GM19193 (cell line): ENCODE results near the gene DACT1.

Source experiments
- POLR2A ChIP-seq: IDR thresholded peaks from 4 replicates; pipeline ENCODE4 v1.6.1; 2011; ENCODE audit not compliant: insufficient read depth, insufficient read length; ENCODE audit errors: extremely low read depth

DACT1 gene

DNA sequence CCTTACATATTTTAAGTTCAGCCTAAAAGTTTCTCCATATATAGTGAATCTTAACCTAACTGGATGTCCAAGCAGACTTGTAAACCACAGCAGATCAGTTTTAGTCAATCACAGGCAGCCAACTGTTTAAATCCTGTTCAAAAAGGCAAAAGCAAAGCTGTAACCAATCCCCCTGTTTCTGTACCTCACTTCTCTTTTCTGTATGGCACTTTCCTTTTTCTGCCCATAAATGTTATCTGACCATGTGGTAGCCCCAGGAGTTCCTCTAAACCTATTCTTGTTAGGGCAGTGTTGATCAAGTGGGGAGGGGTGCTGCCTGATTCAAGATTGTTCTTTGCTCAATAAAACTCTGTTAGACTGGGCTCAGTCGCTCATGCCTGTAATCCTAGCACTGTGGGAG lies 8.5 kb upstream of the DACT1 start:
- no peak for TF ChIP-seq POLR2A

DNA sequence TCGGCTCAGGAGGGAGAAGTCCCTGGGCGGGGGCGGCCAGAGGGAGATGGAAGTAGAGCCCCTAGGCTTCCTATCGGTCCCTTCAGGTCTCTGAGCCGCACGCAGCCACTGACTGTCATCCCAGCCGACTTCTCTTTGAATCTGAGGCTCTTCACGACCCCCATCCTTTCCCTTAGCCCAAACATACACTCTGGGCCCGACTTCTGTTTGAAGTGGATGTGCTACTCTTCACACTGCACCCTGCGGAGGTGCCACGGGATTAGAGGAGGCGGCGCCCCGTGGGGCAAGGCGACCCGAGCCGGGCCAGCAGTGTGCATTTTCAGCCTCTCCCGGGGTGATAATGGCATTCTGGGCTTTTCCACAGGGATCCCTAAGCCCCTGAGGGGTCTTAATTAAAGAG lies 6.0 kb upstream of the DACT1 start:
- TF ChIP-seq POLR2A: no peak

GRCh38 chr14:58633831-58634230 lies 3.9 kb upstream of the DACT1 start:
- no peak for TF ChIP-seq POLR2A

DNA sequence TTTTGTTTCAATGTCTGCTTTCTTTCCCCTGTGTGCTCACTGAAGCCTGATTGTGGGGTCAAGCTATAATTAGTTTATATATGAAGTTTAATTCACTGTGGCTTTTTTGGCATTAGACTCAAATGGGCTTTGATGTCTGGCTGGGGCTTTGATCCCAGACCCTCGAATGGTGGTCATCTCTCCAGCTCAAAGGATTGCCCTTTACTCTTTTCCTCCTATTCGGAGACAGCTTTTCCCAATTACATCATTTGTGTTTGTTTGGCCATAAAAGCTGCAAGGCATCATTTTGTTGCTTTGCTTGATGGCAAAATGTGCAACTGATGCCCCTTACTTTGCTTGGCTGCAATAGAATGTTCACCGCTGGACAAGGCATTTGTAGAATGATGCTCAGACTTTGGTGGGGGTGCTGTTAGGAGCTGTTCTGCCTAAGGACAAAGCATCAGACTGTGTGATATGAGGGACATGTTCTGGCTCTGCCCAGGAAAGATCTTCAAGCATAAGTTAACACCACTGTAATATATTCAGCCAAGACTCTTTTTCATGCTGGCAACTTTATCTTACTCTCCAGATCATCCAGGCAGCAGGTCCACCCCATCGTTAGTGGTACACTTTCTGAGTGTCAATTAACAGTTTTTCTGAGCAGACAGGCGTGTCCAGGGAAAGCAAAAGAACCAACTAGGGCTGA lies 3.2 kb upstream of the DACT1 start:
- TF ChIP-seq POLR2A: no peak

- no peak for TF ChIP-seq POLR2A
These were observed 2.5 kb upstream of the DACT1 start for GRCh38 chr14:58635091-58635830.

DNA sequence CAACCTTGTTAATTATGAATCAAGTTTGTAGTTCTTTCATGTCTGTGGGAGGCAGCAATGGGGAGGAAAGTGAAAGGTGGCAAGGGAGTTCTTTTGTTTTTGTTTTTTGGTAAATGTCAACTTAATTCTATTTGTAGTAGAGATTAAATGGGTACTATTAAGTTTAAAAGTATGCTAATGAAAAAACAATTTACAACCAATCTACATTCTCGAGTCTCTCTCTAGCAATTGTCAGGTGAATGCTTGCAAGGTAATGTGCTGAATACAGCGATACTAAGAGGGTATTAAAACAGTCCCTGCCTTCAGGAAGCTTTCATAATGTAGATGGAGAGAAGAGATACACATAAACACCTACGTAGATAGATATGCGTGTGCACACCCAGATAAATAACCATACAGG lies 1.6 kb upstream of the DACT1 start:
- no peak for TF ChIP-seq POLR2A

DNA sequence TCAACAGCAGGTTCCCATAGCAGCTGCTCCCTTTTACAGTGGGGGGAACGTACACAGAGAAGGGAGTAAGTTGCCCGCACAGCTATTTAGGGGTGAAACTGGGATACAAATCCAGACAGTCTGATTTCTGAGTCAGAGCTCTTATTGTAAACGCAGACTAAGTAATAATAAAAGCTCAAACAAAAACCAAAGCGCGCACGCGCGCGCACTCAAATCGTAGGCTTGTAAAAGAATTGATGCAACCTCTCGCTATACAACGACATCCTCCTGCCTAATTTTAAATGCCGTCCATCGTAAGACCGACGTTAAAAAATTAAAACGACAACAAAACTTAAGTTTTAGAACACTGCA lies 747 bp upstream of the DACT1 start:
- no peak for TF ChIP-seq POLR2A

DNA sequence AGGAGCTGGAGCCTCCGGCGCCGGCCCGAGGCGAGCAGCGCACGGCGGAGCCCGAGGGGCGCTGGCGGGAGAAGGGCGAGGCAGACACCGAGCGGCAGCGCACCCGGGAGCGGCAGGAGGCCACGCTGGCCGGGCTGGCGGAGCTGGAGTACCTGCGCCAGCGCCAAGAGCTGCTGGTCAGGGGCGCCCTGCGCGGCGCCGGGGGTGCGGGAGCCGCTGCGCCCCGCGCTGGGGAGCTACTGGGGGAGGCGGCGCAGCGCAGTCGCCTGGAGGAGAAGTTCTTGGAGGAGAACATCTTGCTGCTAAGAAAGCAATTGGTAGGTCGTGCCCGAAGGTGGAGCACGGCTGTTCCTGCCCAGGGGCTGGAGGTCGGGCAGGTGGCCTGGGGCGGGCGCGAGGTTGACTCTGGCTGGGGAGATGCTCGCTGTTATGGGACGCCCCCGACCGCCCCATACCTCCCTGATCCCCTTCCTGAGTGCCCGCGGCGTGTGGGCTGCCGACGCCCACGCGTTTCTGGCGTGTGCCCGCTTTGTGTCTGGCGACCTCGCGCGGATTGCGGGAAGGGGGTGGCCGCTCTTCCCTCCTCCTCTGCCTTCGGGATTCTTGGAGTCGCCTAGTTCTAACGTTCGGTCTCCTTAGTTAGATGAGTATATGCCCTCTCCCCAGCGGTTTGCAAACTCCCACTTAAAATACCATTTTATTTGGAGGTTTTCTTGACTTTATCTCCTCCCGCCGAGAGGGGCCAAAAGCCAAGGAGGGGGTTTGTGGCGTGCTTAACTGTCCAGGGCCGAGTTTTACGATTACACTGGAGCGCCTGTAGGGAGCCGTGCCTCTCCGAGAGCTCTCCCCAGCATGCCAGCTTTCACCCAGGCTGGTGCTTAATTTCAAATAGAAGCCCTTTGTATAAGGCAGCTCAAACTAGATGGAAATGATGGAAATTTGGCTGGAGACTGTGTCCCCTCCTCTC lies 752 bp downstream of the DACT1 start:
- TF ChIP-seq POLR2A: no peak

DNA sequence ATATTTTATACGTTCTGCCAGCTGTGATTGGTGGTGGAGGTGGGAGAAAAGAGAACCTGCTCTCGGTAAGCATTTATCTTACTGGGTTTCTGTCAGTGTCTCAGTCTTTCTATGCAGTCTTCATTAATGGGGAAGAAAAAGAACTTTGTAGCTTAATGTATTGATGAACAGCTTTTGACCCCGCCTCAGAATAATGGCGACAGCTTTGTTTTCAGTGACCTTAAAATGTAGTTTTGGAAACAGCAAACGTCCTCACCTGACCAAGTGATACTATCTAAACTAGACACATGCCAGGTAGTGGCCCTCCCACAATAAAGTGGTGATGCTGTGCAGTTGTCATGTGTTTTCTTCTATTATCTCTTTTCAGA lies 1.4 kb downstream of the DACT1 start:
- TF ChIP-seq POLR2A: no peak

DNA sequence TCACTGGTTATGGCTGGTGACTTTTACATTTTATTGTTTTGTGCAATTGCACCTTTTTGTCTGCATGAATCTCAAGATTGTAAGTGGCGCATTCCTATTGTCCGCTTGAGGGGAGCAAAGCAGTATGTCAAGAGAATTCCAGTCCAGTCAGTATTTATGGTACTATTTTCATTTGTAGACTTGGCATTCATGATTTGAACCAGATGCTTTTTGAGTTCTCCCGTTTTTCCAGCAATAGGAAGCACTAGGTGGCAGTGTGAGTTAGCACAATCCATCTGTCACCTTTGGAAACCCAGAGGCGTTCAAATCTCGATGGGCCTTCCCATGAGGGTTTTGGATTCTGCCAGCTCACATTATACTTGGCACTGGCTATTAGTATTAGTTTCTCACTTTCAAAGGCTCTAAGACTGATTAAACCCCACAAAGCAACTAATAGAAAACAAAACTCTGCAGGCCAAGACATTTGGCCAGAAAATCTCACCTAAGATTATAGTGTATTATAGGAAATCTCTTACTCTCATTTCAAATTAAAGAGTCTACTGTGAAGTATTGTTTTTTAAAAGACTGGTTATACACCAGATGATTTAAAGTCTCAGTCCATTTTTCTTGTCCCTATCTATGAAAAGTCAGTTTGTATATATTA lies 2.2 kb downstream of the DACT1 start:
- TF ChIP-seq POLR2A: no peak

- TF ChIP-seq POLR2A: no peak
These were observed 3.2 kb downstream of the DACT1 start for GRCh38 chr14:58640959-58641358.

DNA sequence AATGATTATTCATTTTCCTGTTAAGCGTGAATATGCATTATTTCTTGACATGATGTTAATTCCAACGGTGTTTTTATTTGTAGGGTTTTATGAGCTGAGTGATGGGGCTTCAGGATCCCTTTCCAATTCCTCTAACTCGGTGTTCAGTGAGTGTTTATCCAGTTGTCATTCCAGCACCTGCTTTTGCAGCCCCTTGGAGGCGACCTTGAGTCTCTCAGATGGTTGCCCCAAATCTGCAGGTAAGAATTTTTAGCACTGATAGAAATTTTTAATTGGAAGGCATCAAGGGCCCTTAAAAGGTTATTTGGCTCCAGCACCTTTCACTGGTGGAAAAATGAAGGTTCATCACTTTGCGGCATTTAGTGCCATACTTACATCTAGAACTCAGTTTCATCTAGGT lies 3.7 kb downstream of the DACT1 start:
- no peak for TF ChIP-seq POLR2A

GRCh38 chr14:58643366-58643765 lies 5.6 kb downstream of the DACT1 start:
- TF ChIP-seq POLR2A: no peak

DNA sequence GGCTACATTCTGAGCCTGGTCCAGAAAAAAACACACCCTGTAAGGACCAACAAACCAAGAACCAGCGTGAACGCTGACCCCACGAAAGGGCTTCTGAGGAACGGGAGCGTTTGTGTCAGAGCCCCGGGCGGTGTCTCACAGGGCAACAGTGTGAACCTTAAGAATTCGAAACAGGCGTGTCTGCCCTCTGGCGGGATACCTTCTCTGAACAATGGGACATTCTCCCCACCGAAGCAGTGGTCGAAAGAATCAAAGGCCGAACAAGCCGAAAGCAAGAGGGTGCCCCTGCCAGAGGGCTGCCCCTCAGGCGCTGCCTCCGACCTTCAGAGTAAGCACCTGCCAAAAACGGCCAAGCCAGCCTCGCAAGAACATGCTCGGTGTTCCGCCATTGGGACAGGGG lies 7.9 kb downstream of the DACT1 start:
- no peak for TF ChIP-seq POLR2A

- no peak for TF ChIP-seq POLR2A
These were observed 8.7 kb downstream of the DACT1 start for GRCh38 chr14:58646479-58646878.

- TF ChIP-seq POLR2A: no peak
These were observed 10.0 kb downstream of the DACT1 start for GRCh38 chr14:58647777-58648176.

- no peak for TF ChIP-seq POLR2A
These were observed 13.1 kb downstream of the DACT1 start for GRCh38 chr14:58650857-58651256.
